Esophagus squamous epithelium (tissue), 4 donors: ENCODE results near the gene ACP6.

ENCODE experiments used
- CTCF ChIP-seq, 6 experiments: fragments of 450-650 bp in 4 of 6; fragments of 200-600 bp in 2 of 6; sonication (generic) in 2 of 6; IDR thresholded peaks; one replicate each; pipeline ENCODE4 v1.5.1; 2016 to 2019; ENCODE audit warnings: antibody characterized with exemption in 6 of 6, mild to moderate bottlenecking in 4 of 6, moderate library complexity in 4 of 6
- POLR2A ChIP-seq, 4 donors: fragments of 450-650 bp; IDR thresholded peaks; one replicate each; pipeline ENCODE4 v1.6.1; 2017; ENCODE audit warnings: antibody characterized with exemption in 4 of 4, mild to moderate bottlenecking in 4 of 4, moderate library complexity in 3 of 4

- TF ChIP-seq CTCF (IDR thresholded peaks at IDR 0.05) = no peak
- no peak for TF ChIP-seq POLR2A (IDR thresholded peaks at IDR 0.05)
Measured at GRCh38 chr1:147626291-147626690, 44.0 kb downstream of the ACP6 start.
